HepG2 (cell line): ENCODE measurements around the gene NAA38. TPM values are rescaled to one million over a fixed set of nuclear protein-coding genes. Genes with fewer than 3 reads are reported as not detected.

Experiments used
- BHLHE40 ChIP-seq: IDR thresholded peaks from 2 replicates; pipeline ENCODE4 v1.6.1; 2011; ENCODE audit warnings: low read length, improper control_type of control experiment
- NCOR1 ChIP-seq: fragments of 200-600 bp; sonication (generic); IDR thresholded peaks from 2 replicates; pipeline ENCODE4 v1.7.0; 2017; ENCODE audit warnings: antibody characterized with exemption, low read length, borderline replicate concordance
- PHF8 ChIP-seq: sonication (generic); formaldehyde crosslinking; IDR thresholded peaks from 2 replicates; pipeline ENCODE4 v1.5.0; 2020; ENCODE audit warnings: missing genetic modification reagents
- SIX4 ChIP-seq: sonication (generic); formaldehyde crosslinking; IDR thresholded peaks from 2 replicates; pipeline ENCODE4 v1.4.0; 2020; ENCODE audit warnings: missing genetic modification reagents
- SP5 ChIP-seq: IDR thresholded peaks from 2 replicates; pipeline ENCODE4 v1.6.1; 2016; ENCODE audit warnings: low read depth, borderline replicate concordance
- ZBTB40 ChIP-seq, 2 experiments: fragments of 450-650 bp in 1 of 2; sonication (generic) in 1 of 2; formaldehyde crosslinking in 1 of 2; IDR thresholded peaks; 2 replicates each; pipeline versions ENCODE4 v1.6.1 to v1.8.0; 2016 to 2022; ENCODE audit warnings: antibody characterized with exemption in 1 of 2, mild to moderate bottlenecking in 1 of 2, missing genetic modification reagents in 1 of 2
- ZNF280B ChIP-seq: sonication (generic); formaldehyde crosslinking; IDR thresholded peaks from 2 replicates; pipeline ENCODE4 v1.5.0; 2020; ENCODE audit warnings: missing genetic modification reagents, mild to moderate bottlenecking, borderline replicate concordance
- polyA plus RNA-seq, 8 experiments: library from polyadenylated mRNA; depleted of rRNA in 3 of 8; stranded (reverse) in 7 of 8; unstranded in 1 of 8; fragments of >200 nt; fragmentation: Illumina TruSeq in 4 of 8; extraction: Trizol in 4 of 8; gene quantifications; 2 replicates each; pipeline versions ENCODE4 v1.2.1 to v1.2.3, GENCODE V29; 2011 to 2016; ENCODE audit warnings: low read depth in 4 of 8, missing spikeins in 1 of 8, mixed read lengths in 1 of 8; ENCODE audit not compliant: insufficient read depth in 1 of 8
- total RNA-seq, 5 experiments: library from RNA; depleted of rRNA; stranded (reverse); fragments of >200 nt; fragmentation: Illumina TruSeq; extraction: Trizol; gene quantifications; 2 replicates each; pipeline ENCODE4 v1.2.3, GENCODE V29; 2016; ENCODE audit warnings: low read depth in 1 of 5
- TF ChIP-seq, protein P1 (sequence below), 2 experiments: sonication (generic) in 1 of 2; formaldehyde crosslinking in 1 of 2; IDR thresholded peaks; 2 replicates each; pipeline versions ENCODE4 v1.4.0 to v1.6.1; 2018 to 2020; ENCODE audit warnings: missing genetic modification reagents in 2 of 2, borderline replicate concordance in 1 of 2, low read depth in 1 of 2, mild to moderate bottlenecking in 1 of 2, missing biosample characterization in 1 of 2
- TF ChIP-seq, protein P2 (sequence below): sonication (generic); formaldehyde crosslinking; IDR thresholded peaks from 2 replicates; pipeline ENCODE4 v1.8.1; 2023; ENCODE audit warnings: missing genetic modification reagents, mild to moderate bottlenecking, borderline replicate concordance

The NAA38 gene
- total and polyA plus RNA-seq, 2 of the 13 experiments (the other 11 are each of a cell fraction or from before 2014, with no cell fraction given), result 46.9 to 91.6 TPM

DNA sequence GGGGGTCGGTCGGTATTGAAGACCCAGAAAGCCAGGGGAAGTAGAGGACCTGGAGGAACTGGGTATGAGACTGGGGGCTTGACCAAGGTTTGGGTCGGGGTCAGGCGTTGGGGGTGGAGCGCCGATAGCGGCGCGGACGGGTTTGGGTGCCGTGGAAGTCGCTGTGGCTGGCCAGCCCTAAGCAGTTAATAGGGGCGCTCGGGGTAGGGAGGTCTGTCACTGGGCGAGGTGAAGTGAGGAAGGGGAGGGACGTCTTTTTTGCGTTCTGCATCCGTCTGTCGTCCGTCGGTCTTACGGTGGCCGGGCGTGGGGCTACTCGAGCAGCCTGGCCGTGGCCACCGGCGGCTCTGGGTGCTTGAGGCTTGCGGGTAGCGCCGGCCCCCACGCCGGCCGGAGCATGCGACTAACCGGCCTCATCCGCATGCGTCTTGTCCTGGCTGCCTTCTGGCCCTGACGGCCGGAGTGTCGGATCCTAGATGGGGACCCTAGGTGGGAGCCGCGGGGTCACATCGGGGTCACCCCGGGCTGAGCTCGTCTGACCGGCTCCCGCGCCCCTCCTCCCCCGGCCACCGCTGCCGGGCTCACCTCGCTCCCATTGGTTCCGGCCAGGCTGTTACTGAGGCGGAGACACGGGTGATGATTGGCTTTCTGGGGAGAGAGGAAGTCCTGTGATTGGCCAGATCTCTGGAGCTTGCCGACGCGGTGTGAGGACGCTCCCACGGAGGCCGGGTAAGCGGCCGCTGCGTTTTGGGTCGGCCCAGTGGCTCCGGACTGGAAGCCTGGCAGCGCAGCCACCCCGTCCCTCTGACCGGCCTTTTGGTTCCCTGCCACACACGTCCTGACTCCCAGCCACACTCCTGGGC is 12.8 kb downstream of the NAA38 start (continued):
- no peak for TF ChIP-seq ZBTB40 (IDR thresholded peaks at IDR 0.05)
- no peak for TF ChIP-seq ZBTB40 (CRISPR knock-in tag; IDR thresholded peaks at IDR 0.05)
- peak; percentile 29; the same call in 1 of the 2 replicates for TF ChIP-seq BHLHE40
- TF ChIP-seq, protein P1, sequence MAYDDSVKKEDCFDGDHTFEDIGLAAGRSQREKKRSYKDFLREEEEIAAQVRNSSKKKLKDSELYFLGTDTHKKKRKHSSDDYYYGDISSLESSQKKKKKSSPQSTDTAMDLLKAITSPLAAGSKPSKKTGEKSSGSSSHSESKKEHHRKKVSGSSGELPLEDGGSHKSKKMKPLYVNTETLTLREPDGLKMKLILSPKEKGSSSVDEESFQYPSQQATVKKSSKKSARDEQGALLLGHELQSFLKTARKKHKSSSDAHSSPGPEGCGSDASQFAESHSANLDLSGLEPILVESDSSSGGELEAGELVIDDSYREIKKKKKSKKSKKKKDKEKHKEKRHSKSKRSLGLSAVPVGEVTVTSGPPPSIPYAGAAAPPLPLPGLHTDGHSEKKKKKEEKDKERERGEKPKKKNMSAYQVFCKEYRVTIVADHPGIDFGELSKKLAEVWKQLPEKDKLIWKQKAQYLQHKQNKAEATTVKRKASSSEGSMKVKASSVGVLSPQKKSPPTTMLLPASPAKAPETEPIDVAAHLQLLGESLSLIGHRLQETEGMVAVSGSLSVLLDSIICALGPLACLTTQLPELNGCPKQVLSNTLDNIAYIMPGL (CRISPR knock-in tag; IDR thresholded peaks at IDR 0.05; ENCODE audit: borderline replicate concordance in 1 of 2, low read depth in 1 of 2), result 0 out of 4 replicates have a peak, but pooled peaks of 1 of the 2 experiments have one; percentile 26
- 0 out of 2 replicates have a peak, but pooled peaks have one; percentile 45 for TF ChIP-seq PHF8 (CRISPR knock-in tag)
- TF ChIP-seq SP5 (CRISPR knock-in tag), result peak; percentile 17; the same call in 1 of the 2 replicates
- TF ChIP-seq, protein P2, sequence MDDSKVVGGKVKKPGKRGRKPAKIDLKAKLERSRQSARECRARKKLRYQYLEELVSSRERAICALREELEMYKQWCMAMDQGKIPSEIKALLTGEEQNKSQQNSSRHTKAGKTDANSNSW (CRISPR knock-in tag), result no peak
- TF ChIP-seq NCOR1, result no peak
- TF ChIP-seq SIX4 (CRISPR knock-in tag), result no peak
- TF ChIP-seq ZNF280B (CRISPR knock-in tag), result peak; percentile 7; the same call in 1 of the 2 replicates
